Keratinocyte (primary cell): Measurements from ENCODE around the gene IDI1. TPM values are rescaled to one million over a fixed set of nuclear protein-coding genes. Genes with fewer than 3 reads are reported as not detected.

Experiments
- DNase-seq: peaks from one replicate; pipeline ENCODE4 v3.0.0-alpha.2; 2011; ENCODE audit warnings: low read depth, missing footprints, low spot score
- FAIRE-seq: peaks from 2 replicates; lab custom pipeline; 2011; peaks lifted over from hg19 to GRCh38; lab: Jason Lieb, UNC
- H2AFZ ChIP-seq: 2 replicates; pipeline ENCODE4 v1.6.0; 2012; ENCODE audit warnings: low read length, control low read depth, inconsistent platforms; ENCODE audit not compliant: control insufficient read depth
- H3K27ac ChIP-seq: 2 replicates; pipeline ENCODE4 v1.5.1; 2011; ENCODE audit warnings: low read length; ENCODE audit not compliant: control insufficient read depth, insufficient read depth
- H3K27me3 ChIP-seq: 3 replicates; pipeline ENCODE4 v1.6.0; 2011; ENCODE audit warnings: low read length; ENCODE audit not compliant: control insufficient read depth, insufficient read depth; ENCODE audit errors: extremely low read depth
- H3K36me3 ChIP-seq, 2 experiments: 2 replicates in 1 of 2; 3 replicates in 1 of 2; pipeline ENCODE4 v1.5.1; 2011; ENCODE audit warnings: low read length in 2 of 2, mild to moderate bottlenecking in 1 of 2; ENCODE audit not compliant: control insufficient read depth in 2 of 2, insufficient read depth in 2 of 2; ENCODE audit errors: extremely low read depth in 1 of 2
- H3K4me1 ChIP-seq: 3 replicates; pipeline ENCODE4 v1.5.1; 2011; ENCODE audit warnings: low read length; ENCODE audit not compliant: control insufficient read depth, insufficient read depth; ENCODE audit errors: extremely low read depth
- H3K4me2 ChIP-seq: 3 replicates; pipeline ENCODE4 v1.6.0; 2011; ENCODE audit warnings: low read depth, low read length; ENCODE audit not compliant: control insufficient read depth, insufficient read depth; ENCODE audit errors: extremely low read depth
- H3K4me3 ChIP-seq, 3 experiments: fragments of 200-600 bp in 1 of 3; sonication (generic) in 1 of 3; 2 replicates in 2 of 3; 3 replicates in 1 of 3; pipeline ENCODE4 v1.5.1; 2011 to 2016; ENCODE audit warnings: low read length in 3 of 3, mild to moderate bottlenecking in 3 of 3, control low read depth in 2 of 3, inconsistent platforms in 1 of 3, low read depth in 1 of 3, mixed read lengths in 1 of 3, mixed run types in 1 of 3, moderate library complexity in 1 of 3; ENCODE audit not compliant: control insufficient read depth in 2 of 3, insufficient read depth in 2 of 3; ENCODE audit errors: extremely low read depth in 1 of 3
- H3K79me2 ChIP-seq: 2 replicates; pipeline ENCODE4 v1.6.0; 2012; ENCODE audit warnings: low read length; ENCODE audit not compliant: control insufficient read depth, insufficient read depth
- H3K9ac ChIP-seq: 3 replicates; pipeline ENCODE4 v1.6.0; 2011; ENCODE audit warnings: low read length; ENCODE audit not compliant: control insufficient read depth, insufficient read depth; ENCODE audit errors: extremely low read depth
- H3K9me1 ChIP-seq: 3 replicates; pipeline ENCODE4 v1.6.0; 2011; ENCODE audit warnings: low read length; ENCODE audit not compliant: control insufficient read depth, insufficient read depth; ENCODE audit errors: extremely low read depth
- H3K9me3 ChIP-seq: 2 replicates; pipeline ENCODE4 v1.5.1; 2012; ENCODE audit warnings: low read depth, low read length; ENCODE audit not compliant: control insufficient read depth
- H4K20me1 ChIP-seq: 3 replicates; pipeline ENCODE4 v1.6.0; 2011; ENCODE audit warnings: low read length; ENCODE audit not compliant: control insufficient read depth, insufficient read depth; ENCODE audit errors: extremely low read depth
- EZH2 ChIP-seq: IDR thresholded peaks from one replicate; pipeline ENCODE4 v1.6.1; 2012; ENCODE audit warnings: inconsistent platforms, mild to moderate bottlenecking, low read length, moderate library complexity
- dilution Hi-C: fragments of 300-500 bp; cut with MboI; formaldehyde crosslinking; loops from one replicate; pipeline ENCODE4 v1.7.0; 2020; ENCODE audit warnings: low sequenced_read_pairs; ENCODE audit not compliant: extremely low pct_ligation_motif_present
- polyA plus RNA-seq, 5 experiments: library from polyadenylated mRNA; depleted of rRNA in 3 of 5; stranded (reverse) in 3 of 5; stranded (forward) in 1 of 5; unstranded in 1 of 5; fragments of >200 nt; gene quantifications; 1 replicate in 1 of 5; 2 replicates in 3 of 5; 3 replicates in 1 of 5; pipeline versions ENCODE4 v1.2.1 to v1.2.3, GENCODE V29; 2011 to 2012; ENCODE audit warnings: missing spikeins in 2 of 5, low read depth in 1 of 5, low replicate concordance in 1 of 5
- TF ChIP-seq, protein P1 (sequence below), 3 experiments: IDR thresholded peaks in 1 of 3; conservative IDR thresholded peaks in 1 of 3; optimal IDR thresholded peaks in 1 of 3; 2 replicates in 2 of 3; 3 replicates in 1 of 3; pipeline versions ENCODE3 to v1.5.1; 2011; ENCODE audit warnings: low read length in 3 of 3, mild to moderate bottlenecking in 3 of 3, moderate library complexity in 2 of 3, control low read depth in 1 of 3, inconsistent platforms in 1 of 3; ENCODE audit not compliant: insufficient read depth in 2 of 3; ENCODE audit errors: extremely low read depth in 1 of 3

Gene IDI1
- polyA plus RNA-seq, 1 donor (not counting 4 experiments of a cell fraction or from before 2014, with no cell fraction given) = 298 TPM

- H3K4me3 ChIP-seq = no peak overlapping the region
- H2AFZ ChIP-seq = no peak overlapping the region
- H3K9me1 ChIP-seq = no peaks in the 10 kb centered on the region
- H3K4me1 ChIP-seq = no peaks in the 10 kb centered on the region
- TF ChIP-seq EZH2 = no peak
- TF ChIP-seq, protein P1, sequence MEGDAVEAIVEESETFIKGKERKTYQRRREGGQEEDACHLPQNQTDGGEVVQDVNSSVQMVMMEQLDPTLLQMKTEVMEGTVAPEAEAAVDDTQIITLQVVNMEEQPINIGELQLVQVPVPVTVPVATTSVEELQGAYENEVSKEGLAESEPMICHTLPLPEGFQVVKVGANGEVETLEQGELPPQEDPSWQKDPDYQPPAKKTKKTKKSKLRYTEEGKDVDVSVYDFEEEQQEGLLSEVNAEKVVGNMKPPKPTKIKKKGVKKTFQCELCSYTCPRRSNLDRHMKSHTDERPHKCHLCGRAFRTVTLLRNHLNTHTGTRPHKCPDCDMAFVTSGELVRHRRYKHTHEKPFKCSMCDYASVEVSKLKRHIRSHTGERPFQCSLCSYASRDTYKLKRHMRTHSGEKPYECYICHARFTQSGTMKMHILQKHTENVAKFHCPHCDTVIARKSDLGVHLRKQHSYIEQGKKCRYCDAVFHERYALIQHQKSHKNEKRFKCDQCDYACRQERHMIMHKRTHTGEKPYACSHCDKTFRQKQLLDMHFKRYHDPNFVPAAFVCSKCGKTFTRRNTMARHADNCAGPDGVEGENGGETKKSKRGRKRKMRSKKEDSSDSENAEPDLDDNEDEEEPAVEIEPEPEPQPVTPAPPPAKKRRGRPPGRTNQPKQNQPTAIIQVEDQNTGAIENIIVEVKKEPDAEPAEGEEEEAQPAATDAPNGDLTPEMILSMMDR (optimal IDR thresholded peaks at IDR 0.05 in 1 of 3, IDR thresholded peaks at IDR 0.05 in 1 of 3, conservative IDR thresholded peaks at IDR 0.05 in 1 of 3; ENCODE audit: extremely low read depth in 1 of 3, insufficient read depth in 2 of 3, low read length in 3 of 3) = no peak
- H3K27me3 ChIP-seq = no peaks in the 10 kb centered on the region
- H3K9me3 ChIP-seq = no peaks in the 10 kb centered on the region
- no peaks in the 10 kb centered on the region for H4K20me1 ChIP-seq
- peaks cover 42 to 55% of the 10 kb centered on the region in 2 experiments for H3K36me3 ChIP-seq
- dilution Hi-C loops = no loop called here
- H3K4me2 ChIP-seq = no peak overlapping the region
- H3K79me2 ChIP-seq = peaks cover 4% of the 10 kb centered on the region
- DNase-seq (no peak), FAIRE-seq (no peak)
- no peak overlapping the region for H3K9ac ChIP-seq
- H3K27ac ChIP-seq = no peak overlapping the region
Measured at GRCh38 chr10:1015688-1016087, 33.2 kb downstream of the IDI1 start.

DNA sequence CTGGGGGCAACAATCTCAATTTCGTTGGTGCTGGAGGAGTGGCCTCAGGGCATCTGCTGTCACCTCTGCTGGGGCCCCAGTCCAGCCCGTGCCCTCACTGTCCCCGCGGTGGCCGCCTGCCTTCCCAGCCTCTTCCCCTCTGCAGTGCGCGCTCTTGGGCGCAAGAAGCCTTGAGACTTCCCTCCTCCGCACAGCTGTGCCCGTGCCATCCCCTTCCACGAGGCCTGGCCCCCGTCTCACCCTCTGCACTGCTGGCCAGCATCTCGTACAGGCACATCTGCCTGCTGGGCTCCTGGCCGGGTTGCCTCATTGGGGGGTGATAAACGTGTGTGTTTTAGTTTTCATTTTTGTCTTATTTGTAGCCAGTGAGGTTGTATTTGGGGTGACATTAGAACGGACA is 37.2 kb downstream of the IDI1 start:
- no peak overlapping the region for H3K4me2 ChIP-seq
- H3K36me3 ChIP-seq = peaks cover 47 to 50% of the 10 kb centered on the region in 2 experiments
- H3K27me3 ChIP-seq = no peaks in the 10 kb centered on the region
- dilution Hi-C loops = no loop called here
- TF ChIP-seq, protein P1 (optimal IDR thresholded peaks at IDR 0.05 in 1 of 3, IDR thresholded peaks at IDR 0.05 in 1 of 3, conservative IDR thresholded peaks at IDR 0.05 in 1 of 3; ENCODE audit: extremely low read depth in 1 of 3, insufficient read depth in 2 of 3, low read length in 3 of 3) = no peak
- no peak for TF ChIP-seq EZH2
- H3K9ac ChIP-seq = no peak overlapping the region
- DNase-seq (no peak), FAIRE-seq (no peak)
- no peak overlapping the region for H3K27ac ChIP-seq
- H3K9me1 ChIP-seq = no peaks in the 10 kb centered on the region
- H3K4me1 ChIP-seq = no peaks in the 10 kb centered on the region
- H3K79me2 ChIP-seq = peaks cover 10% of the 10 kb centered on the region
- no peak overlapping the region for H3K4me3 ChIP-seq
- H2AFZ ChIP-seq = no peak overlapping the region
- no peaks in the 10 kb centered on the region for H3K9me3 ChIP-seq
- H4K20me1 ChIP-seq = peaks cover 1% of the 10 kb centered on the region
